ENCODE measurements around the gene TET2. TPM values are rescaled to one million over a fixed set of nuclear protein-coding genes. Genes with fewer than 3 reads are reported as not detected.

Gene TET2
- total RNA-seq, 1 donor from 2014 or later, result 20.9 TPM

DNA sequence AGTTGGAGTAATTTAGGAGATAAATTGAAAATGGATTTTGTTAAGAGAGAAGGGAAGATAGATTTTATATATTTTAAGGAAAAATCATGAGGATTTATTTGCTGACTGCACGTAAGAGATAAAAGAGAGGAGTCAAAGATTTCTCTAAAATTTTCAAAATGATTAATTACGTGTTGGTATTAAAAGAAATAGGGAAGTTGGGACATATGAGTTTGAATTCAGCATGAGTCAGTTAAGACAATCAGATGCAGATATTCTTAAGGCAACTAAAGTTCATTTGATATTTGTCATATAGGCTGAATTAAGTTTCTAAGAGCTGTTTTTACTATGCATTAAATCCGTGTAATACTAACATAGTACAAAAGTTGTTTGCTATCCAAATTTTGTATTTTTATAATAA lies 46.9 kb downstream of the TET2 start:
- Histone ChIP-seq H3K27ac (ENCODE audit: low read depth, low read length) (no peak overlapping the region), H3K27me3 (ENCODE audit: control insufficient read depth in 3 of 3, insufficient read depth in 3 of 3, low read length in 3 of 3) (no peaks in the 10 kb centered on the region), H3K4me3 (ENCODE audit: low read length in 3 of 3) (no peak overlapping the region), H3K4me1 (ENCODE audit: control insufficient read depth in 3 of 3, insufficient read depth in 3 of 3, low read length in 3 of 3) (peaks cover 30 to 32% (median 30%) of the 10 kb centered on the region in 3 donors), H3K9ac (ENCODE audit: low read depth in 1 of 3, low read length in 3 of 3) (no peak overlapping the region), H3K9me3 (ENCODE audit: control insufficient read depth in 3 of 3, low read length in 3 of 3) (no peaks in the 10 kb centered on the region), H3K36me3 (ENCODE audit: control insufficient read depth in 3 of 3, insufficient read depth in 3 of 3, low read length in 3 of 3) (no peaks in the 10 kb centered on the region)

DNA sequence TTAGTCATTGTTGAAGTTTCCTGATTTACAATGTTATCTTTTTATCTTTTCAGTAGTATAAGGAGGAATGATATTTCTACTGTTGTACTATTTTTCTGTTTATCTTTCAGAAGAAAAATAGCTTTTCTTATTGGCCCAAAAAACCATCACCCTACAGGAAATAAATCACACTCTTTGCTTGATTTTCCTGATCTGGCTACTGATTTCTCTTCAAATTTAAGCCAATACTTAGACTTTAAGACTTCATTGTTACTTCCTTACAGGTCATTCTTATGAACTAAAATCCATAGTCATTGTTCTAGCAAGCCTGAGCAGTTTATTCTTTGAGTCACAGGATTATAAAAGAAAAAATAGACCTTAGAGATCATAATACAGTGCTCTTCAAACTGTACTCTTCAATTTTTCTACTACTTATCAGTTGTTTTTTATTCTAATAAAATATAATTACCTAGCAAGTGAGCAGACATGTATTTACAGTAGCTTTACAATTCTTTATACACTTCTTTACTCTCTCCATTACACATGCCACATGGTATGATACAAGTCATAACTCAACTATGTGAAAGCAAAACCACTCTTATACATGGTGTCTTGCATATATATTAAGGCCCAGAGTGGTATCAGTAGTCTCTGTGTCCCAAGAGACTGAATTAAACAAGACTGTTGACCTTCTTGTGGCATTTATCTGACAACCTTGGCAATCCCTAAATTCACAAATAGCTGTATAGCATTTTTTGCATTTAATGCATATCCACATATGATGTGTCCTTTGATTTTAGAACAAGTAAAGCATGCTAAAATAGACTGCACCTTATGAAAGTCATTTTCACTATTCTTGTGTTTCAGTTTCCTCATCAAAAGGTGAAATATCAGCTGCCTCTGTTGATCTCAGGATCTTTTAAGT lies 47.9 kb downstream of the TET2 start:
- no peak overlapping the region for H3K4me3 ChIP-seq (ENCODE audit: low read length in 3 of 3)
- no peaks in the 10 kb centered on the region for H3K27me3 ChIP-seq (ENCODE audit: control insufficient read depth in 3 of 3, insufficient read depth in 3 of 3, low read length in 3 of 3)
- no peak overlapping the region for H3K9ac ChIP-seq (ENCODE audit: low read depth in 1 of 3, low read length in 3 of 3)
- H3K36me3 ChIP-seq (ENCODE audit: control insufficient read depth in 3 of 3, insufficient read depth in 3 of 3, low read length in 3 of 3), result no peaks in the 10 kb centered on the region
- no peaks in the 10 kb centered on the region for H3K9me3 ChIP-seq (ENCODE audit: control insufficient read depth in 3 of 3, low read length in 3 of 3)
- H3K4me1 ChIP-seq (ENCODE audit: control insufficient read depth in 3 of 3, insufficient read depth in 3 of 3, low read length in 3 of 3), result peaks cover 25 to 30% (median 30%) of the 10 kb centered on the region in 3 donors
- no peak overlapping the region for H3K27ac ChIP-seq (ENCODE audit: low read depth, low read length)

- no peak overlapping the region for H3K27ac ChIP-seq (ENCODE audit: low read depth, low read length)
- peaks cover 9 to 18% (median 15%) of the 10 kb centered on the region in 3 donors for H3K4me1 ChIP-seq (ENCODE audit: control insufficient read depth in 3 of 3, insufficient read depth in 3 of 3, low read length in 3 of 3)
- H3K9me3 ChIP-seq (ENCODE audit: control insufficient read depth in 3 of 3, low read length in 3 of 3), result no peaks in the 10 kb centered on the region
- no peaks in the 10 kb centered on the region for H3K36me3 ChIP-seq (ENCODE audit: control insufficient read depth in 3 of 3, insufficient read depth in 3 of 3, low read length in 3 of 3)
- no peak overlapping the region for H3K9ac ChIP-seq (ENCODE audit: low read depth in 1 of 3, low read length in 3 of 3)
- no peak overlapping the region for H3K4me3 ChIP-seq (ENCODE audit: low read length in 3 of 3)
- no peaks in the 10 kb centered on the region for H3K27me3 ChIP-seq (ENCODE audit: control insufficient read depth in 3 of 3, insufficient read depth in 3 of 3, low read length in 3 of 3)
Measured at GRCh38 chr4:105196523-105197145, 50.0 kb downstream of the TET2 start.

- no peak overlapping the region for H3K27ac ChIP-seq (ENCODE audit: low read depth, low read length)
- H3K4me3 ChIP-seq (ENCODE audit: low read length in 3 of 3), result no peak overlapping the region
- no peaks in the 10 kb centered on the region for H3K36me3 ChIP-seq (ENCODE audit: control insufficient read depth in 3 of 3, insufficient read depth in 3 of 3, low read length in 3 of 3)
- peaks cover 5 to 8% (median 7%) of the 10 kb centered on the region in 3 donors for H3K4me1 ChIP-seq (ENCODE audit: control insufficient read depth in 3 of 3, insufficient read depth in 3 of 3, low read length in 3 of 3)
- H3K9me3 ChIP-seq (ENCODE audit: control insufficient read depth in 3 of 3, low read length in 3 of 3), result no peaks in the 10 kb centered on the region
- H3K27me3 ChIP-seq (ENCODE audit: control insufficient read depth in 3 of 3, insufficient read depth in 3 of 3, low read length in 3 of 3), result no peaks in the 10 kb centered on the region
- no peak overlapping the region for H3K9ac ChIP-seq (ENCODE audit: low read depth in 1 of 3, low read length in 3 of 3)
Measured at GRCh38 chr4:105197777-105198176, 51.1 kb downstream of the TET2 start.

GRCh38 chr4:105198541-105198940 lies 51.9 kb downstream of the TET2 start:
- no peak overlapping the region for H3K9ac ChIP-seq (ENCODE audit: low read depth in 1 of 3, low read length in 3 of 3)
- no peak overlapping the region for H3K27ac ChIP-seq (ENCODE audit: low read depth, low read length)
- H3K4me1 ChIP-seq (ENCODE audit: control insufficient read depth in 3 of 3, insufficient read depth in 3 of 3, low read length in 3 of 3), result peaks cover 0 to 3% (median 2%) of the 10 kb centered on the region in 3 donors

GRCh38 chr4:105206214-105206613 lies 59.5 kb downstream of the TET2 start:
- H3K9me3 ChIP-seq (ENCODE audit: control insufficient read depth in 3 of 3, low read length in 3 of 3), result no peaks in the 10 kb centered on the region
- no peak overlapping the region for H3K9ac ChIP-seq (ENCODE audit: low read depth in 1 of 3, low read length in 3 of 3)
- H3K27me3 ChIP-seq (ENCODE audit: control insufficient read depth in 3 of 3, insufficient read depth in 3 of 3, low read length in 3 of 3), result no peaks in the 10 kb centered on the region
- peaks cover 0 to 3% (median 0%) of the 10 kb centered on the region in 3 donors for H3K4me1 ChIP-seq (ENCODE audit: control insufficient read depth in 3 of 3, insufficient read depth in 3 of 3, low read length in 3 of 3)
- H3K27ac ChIP-seq (ENCODE audit: low read depth, low read length), result no peak overlapping the region
- no peaks in the 10 kb centered on the region for H3K36me3 ChIP-seq (ENCODE audit: control insufficient read depth in 3 of 3, insufficient read depth in 3 of 3, low read length in 3 of 3)
- H3K4me3 ChIP-seq (ENCODE audit: low read length in 3 of 3), result no peak overlapping the region

More at GRCh38 chr4:105198541-105198940, 51.9 kb downstream of the TET2 start:
- Histone ChIP-seq H3K36me3 (ENCODE audit: control insufficient read depth in 3 of 3, insufficient read depth in 3 of 3, low read length in 3 of 3) (no peaks in the 10 kb centered on the region), H3K27me3 (ENCODE audit: control insufficient read depth in 3 of 3, insufficient read depth in 3 of 3, low read length in 3 of 3) (no peaks in the 10 kb centered on the region), H3K9me3 (ENCODE audit: control insufficient read depth in 3 of 3, low read length in 3 of 3) (no peaks in the 10 kb centered on the region), H3K4me3 (ENCODE audit: low read length in 3 of 3) (no peak overlapping the region)

DNA sequence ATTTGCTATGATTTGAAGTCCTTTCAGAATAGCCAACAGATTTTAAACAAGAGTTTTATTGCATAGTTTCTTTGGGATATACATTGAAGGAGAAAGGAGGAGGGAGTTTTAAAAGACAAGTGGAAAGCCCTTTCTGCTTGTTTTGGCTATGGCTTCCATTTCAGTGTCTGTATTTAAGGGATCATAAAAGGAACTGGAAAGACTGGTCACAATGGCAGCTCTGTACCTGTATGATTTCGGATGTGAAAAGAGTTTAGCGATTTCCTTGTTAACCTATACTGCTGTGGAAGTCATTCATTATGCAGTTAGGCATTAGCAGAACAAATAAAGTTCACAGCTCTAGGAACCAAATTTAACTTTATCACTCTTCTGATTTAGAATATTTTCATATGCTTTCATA lies 60.7 kb downstream of the TET2 start:
- no peaks in the 10 kb centered on the region for H3K36me3 ChIP-seq (ENCODE audit: control insufficient read depth in 3 of 3, insufficient read depth in 3 of 3, low read length in 3 of 3)
- no peak overlapping the region for H3K27ac ChIP-seq (ENCODE audit: low read depth, low read length)
- no peaks in the 10 kb centered on the region for H3K4me1 ChIP-seq (ENCODE audit: control insufficient read depth in 3 of 3, insufficient read depth in 3 of 3, low read length in 3 of 3)
- no peak overlapping the region for H3K9ac ChIP-seq (ENCODE audit: low read depth in 1 of 3, low read length in 3 of 3)
- no peak overlapping the region for H3K4me3 ChIP-seq (ENCODE audit: low read length in 3 of 3)
- no peaks in the 10 kb centered on the region for H3K9me3 ChIP-seq (ENCODE audit: control insufficient read depth in 3 of 3, low read length in 3 of 3)
- H3K27me3 ChIP-seq (ENCODE audit: control insufficient read depth in 3 of 3, insufficient read depth in 3 of 3, low read length in 3 of 3), result no peaks in the 10 kb centered on the region

GRCh38 chr4:105208561-105208960 lies 61.9 kb downstream of the TET2 start:
- no peak overlapping the region for H3K27ac ChIP-seq (ENCODE audit: low read depth, low read length)
- no peaks in the 10 kb centered on the region for H3K36me3 ChIP-seq (ENCODE audit: control insufficient read depth in 3 of 3, insufficient read depth in 3 of 3, low read length in 3 of 3)

GRCh38 chr4:105210916-105211315 lies 64.2 kb downstream of the TET2 start:
- Histone ChIP-seq H3K9ac (ENCODE audit: low read depth in 1 of 3, low read length in 3 of 3) (no peak overlapping the region), H3K4me1 (ENCODE audit: control insufficient read depth in 3 of 3, insufficient read depth in 3 of 3, low read length in 3 of 3) (peaks cover 0 to 4% (median 0%) of the 10 kb centered on the region in 3 donors), H3K27me3 (ENCODE audit: control insufficient read depth in 3 of 3, insufficient read depth in 3 of 3, low read length in 3 of 3) (no peaks in the 10 kb centered on the region), H3K9me3 (ENCODE audit: control insufficient read depth in 3 of 3, low read length in 3 of 3) (no peaks in the 10 kb centered on the region), H3K27ac (ENCODE audit: low read depth, low read length) (no peak overlapping the region), H3K4me3 (ENCODE audit: low read length in 3 of 3) (no peak overlapping the region), H3K36me3 (ENCODE audit: control insufficient read depth in 3 of 3, insufficient read depth in 3 of 3, low read length in 3 of 3) (no peaks in the 10 kb centered on the region)

More at GRCh38 chr4:105208561-105208960, 61.9 kb downstream of the TET2 start:
- Histone ChIP-seq H3K9ac (ENCODE audit: low read depth in 1 of 3, low read length in 3 of 3) (no peak overlapping the region), H3K4me1 (ENCODE audit: control insufficient read depth in 3 of 3, insufficient read depth in 3 of 3, low read length in 3 of 3) (no peaks in the 10 kb centered on the region), H3K27me3 (ENCODE audit: control insufficient read depth in 3 of 3, insufficient read depth in 3 of 3, low read length in 3 of 3) (no peaks in the 10 kb centered on the region), H3K4me3 (ENCODE audit: low read length in 3 of 3) (no peak overlapping the region), H3K9me3 (ENCODE audit: control insufficient read depth in 3 of 3, low read length in 3 of 3) (no peaks in the 10 kb centered on the region)

All from skeletal muscle tissue (tissue), 4 donors.